Measurements from ENCODE around the gene KEAP1.
A peak's percentile ranks its signal among the peaks of the same experiment; 100 is the strongest.

The KEAP1 gene

DNA sequence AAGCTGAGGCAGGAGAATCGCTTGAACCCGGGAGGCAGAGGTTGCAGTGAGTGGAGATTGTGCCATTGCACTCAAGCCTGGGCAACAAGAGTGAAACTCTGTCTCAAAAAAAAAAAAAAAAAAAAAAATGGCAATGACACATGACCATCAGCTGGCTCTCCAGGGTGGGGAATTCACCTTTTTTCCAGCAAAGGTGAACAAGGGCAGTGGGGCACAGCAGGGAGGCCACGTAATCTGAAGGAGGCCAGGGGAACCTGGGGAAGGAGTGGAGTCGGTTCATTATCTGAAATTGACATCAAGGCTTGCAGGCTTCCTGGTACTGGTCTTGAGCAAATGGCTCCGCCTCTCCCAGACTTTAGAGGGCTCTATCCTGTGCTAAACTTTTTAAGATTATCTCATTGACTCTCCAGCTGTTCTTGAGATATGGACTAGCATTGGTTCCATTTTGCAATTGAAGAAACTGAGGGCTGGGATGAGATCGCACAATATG lies 28.1 kb downstream of the KEAP1 start:
- no peak for DNase-seq (ENCODE audit: low spot score)
- in situ Hi-C loops (cut with MboI; ENCODE audit: low sequenced_read_pairs, unreplicated experiment): no loop called here
- TF ChIP-seq, protein P1, sequence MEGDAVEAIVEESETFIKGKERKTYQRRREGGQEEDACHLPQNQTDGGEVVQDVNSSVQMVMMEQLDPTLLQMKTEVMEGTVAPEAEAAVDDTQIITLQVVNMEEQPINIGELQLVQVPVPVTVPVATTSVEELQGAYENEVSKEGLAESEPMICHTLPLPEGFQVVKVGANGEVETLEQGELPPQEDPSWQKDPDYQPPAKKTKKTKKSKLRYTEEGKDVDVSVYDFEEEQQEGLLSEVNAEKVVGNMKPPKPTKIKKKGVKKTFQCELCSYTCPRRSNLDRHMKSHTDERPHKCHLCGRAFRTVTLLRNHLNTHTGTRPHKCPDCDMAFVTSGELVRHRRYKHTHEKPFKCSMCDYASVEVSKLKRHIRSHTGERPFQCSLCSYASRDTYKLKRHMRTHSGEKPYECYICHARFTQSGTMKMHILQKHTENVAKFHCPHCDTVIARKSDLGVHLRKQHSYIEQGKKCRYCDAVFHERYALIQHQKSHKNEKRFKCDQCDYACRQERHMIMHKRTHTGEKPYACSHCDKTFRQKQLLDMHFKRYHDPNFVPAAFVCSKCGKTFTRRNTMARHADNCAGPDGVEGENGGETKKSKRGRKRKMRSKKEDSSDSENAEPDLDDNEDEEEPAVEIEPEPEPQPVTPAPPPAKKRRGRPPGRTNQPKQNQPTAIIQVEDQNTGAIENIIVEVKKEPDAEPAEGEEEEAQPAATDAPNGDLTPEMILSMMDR (IDR thresholded peaks at IDR 0.05; ENCODE audit: borderline replicate concordance, control extremely low read depth, extremely low read depth, insufficient read depth, missing control alignments): no peak

DNA sequence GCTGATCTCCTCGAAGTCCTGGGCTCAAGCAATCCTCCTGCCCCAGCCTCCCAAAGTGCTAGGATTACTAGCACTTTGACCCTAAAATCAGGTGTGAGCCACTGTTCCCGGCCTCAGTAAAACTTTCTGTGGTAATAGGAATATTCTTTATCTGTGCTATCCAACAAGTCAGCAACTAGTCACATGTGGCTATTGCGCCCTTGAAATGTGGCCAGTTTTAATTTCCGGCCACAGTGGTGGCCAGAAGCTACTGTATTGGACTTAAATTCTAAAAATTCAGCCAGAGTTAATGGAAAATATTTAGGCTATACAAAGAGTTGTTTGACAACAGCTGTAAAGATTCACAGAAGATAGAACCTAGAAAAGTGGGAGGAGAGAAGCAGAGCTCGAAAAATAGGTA lies 30.0 kb downstream of the KEAP1 start:
- no peak for DNase-seq (ENCODE audit: low spot score)
- in situ Hi-C loops (cut with MboI; ENCODE audit: low sequenced_read_pairs, unreplicated experiment): no loop called here
- TF ChIP-seq, protein P1 (IDR thresholded peaks at IDR 0.05; ENCODE audit: borderline replicate concordance, control extremely low read depth, extremely low read depth, insufficient read depth, missing control alignments): no peak

DNA sequence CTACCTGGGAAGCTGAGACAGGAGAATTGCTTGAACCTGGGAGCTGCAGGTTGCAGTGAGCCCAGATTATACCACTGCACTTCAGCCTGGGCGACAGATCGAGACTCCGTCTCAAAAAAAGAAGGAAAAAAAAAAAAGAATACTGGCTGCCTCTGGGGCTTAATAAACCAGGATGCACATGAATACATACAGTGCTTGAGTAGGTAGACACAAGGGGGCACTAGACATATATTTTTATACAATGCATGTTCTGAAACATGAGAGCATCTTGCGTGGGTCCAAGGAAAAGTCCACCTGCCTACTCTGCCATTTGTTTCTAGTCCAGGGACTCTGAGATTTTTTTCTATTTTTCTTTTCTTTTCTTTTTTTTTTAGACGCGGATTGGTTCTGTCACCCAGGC lies 31.2 kb downstream of the KEAP1 start:
- no peak for DNase-seq (ENCODE audit: low spot score)
- TF ChIP-seq, protein P1 (IDR thresholded peaks at IDR 0.05; ENCODE audit: borderline replicate concordance, control extremely low read depth, extremely low read depth, insufficient read depth, missing control alignments): peak; percentile 36
- in situ Hi-C loops (cut with MboI; ENCODE audit: low sequenced_read_pairs, unreplicated experiment): no loop called here

DNA sequence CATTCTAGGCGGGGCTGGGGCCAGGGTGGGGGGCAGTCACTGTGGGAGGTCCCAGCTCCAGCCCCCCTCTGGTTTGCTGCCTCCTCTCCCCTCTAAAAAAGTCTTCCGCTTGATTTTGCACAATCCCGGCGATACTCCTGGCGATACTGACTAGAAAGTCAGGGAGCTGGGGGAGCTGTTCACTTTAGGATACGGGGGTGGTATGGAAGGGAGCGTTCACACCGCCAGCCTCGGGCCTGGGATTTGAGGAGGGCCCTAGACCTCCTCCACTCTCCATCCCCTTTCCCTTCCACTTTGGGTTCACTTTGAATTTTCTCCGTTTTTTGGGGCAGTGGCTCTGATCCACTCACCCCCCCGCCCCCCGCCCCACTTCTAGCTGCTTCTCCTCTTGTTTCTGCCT lies 35.0 kb downstream of the KEAP1 start:
- TF ChIP-seq, protein P1 (IDR thresholded peaks at IDR 0.05; ENCODE audit: borderline replicate concordance, control extremely low read depth, extremely low read depth, insufficient read depth, missing control alignments): no peak
- DNase-seq (ENCODE audit: low spot score): no peak
- in situ Hi-C loops (cut with MboI; ENCODE audit: low sequenced_read_pairs, unreplicated experiment): no loop called here

DNA sequence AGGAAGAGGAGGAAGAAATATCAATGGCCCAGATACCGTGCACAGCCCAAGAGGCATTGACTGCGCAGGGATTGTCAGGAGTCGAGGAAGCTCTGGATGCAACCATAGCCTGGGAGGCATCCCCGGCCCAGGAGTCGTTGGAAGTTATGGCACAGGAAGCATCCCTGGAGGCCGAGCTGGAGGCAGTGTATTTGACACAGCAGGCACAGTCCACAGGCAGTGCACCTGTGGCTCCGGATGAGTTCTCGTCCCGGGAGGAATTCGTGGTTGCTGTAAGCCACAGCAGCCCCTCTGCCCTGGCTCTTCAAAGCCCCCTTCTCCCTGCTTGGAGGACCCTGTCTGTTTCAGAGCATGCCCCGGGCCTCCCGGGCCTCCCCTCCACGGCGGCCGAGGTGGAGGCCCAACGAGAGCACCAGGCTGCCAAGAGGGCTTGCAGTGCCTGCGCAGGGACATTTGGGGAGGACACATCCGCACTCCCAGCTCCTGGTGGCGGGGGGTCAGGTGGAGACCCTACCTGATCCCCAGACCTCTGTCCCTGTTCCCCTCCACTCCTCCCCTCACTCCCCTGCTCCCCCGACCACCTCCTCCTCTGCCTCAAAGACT lies 36.0 kb downstream of the KEAP1 start:
- no peak for DNase-seq (ENCODE audit: low spot score)
- in situ Hi-C loops (cut with MboI; ENCODE audit: low sequenced_read_pairs, unreplicated experiment): no loop called here
- TF ChIP-seq, protein P1 (IDR thresholded peaks at IDR 0.05; ENCODE audit: borderline replicate concordance, control extremely low read depth, extremely low read depth, insufficient read depth, missing control alignments): no peak

DNA sequence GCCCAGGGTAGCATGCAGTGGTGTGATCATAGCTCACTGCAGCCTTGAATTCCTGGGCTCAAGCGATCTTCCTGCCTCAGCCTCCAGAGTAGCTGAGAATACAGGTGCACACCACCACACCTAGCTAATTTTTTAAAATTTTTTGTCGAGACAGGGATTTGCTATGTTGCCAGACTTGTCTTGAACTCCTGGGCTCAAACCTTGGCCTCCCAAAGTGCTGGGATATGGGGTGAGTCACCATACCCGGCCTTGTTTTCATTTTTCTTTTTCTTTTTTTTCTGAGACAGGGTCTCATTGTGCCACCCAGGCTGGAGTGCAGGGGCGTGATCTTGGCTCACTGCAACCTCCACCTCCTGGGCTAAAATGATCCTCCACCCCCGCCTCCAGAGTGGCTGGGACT lies 38.7 kb downstream of the KEAP1 start:
- no peak for DNase-seq (ENCODE audit: low spot score)
- in situ Hi-C loops (cut with MboI; ENCODE audit: low sequenced_read_pairs, unreplicated experiment): no loop called here
- TF ChIP-seq, protein P1 (IDR thresholded peaks at IDR 0.05; ENCODE audit: borderline replicate concordance, control extremely low read depth, extremely low read depth, insufficient read depth, missing control alignments): no peak

Measured in GM13976 (cell line).